BLaER1 treated with 17β-estradiol and CSF1 and Interleukin-3, amounts not matched to agents 10 nM and 100 nM (cell line): ENCODE results near the gene C2CD3.

Experiments used
- H3K27ac ChIP-seq, 11 experiments: shearing (Covaris generic); formaldehyde crosslinking; 2 replicates each; pipeline ENCODE4 v1.8.1; 2022
- H3K27me3 ChIP-seq, 11 experiments: shearing (Covaris generic); formaldehyde crosslinking; 2 replicates each; pipeline ENCODE4 v1.8.1; 2022
- H3K36me3 ChIP-seq, 11 experiments: shearing (Covaris generic); formaldehyde crosslinking; 2 replicates each; pipeline ENCODE4 v1.8.1; 2022
- H3K4me1 ChIP-seq, 10 experiments: shearing (Covaris generic); formaldehyde crosslinking; 2 replicates each; pipeline ENCODE4 v1.8.1; 2022
- H3K4me2 ChIP-seq, 11 experiments: shearing (Covaris generic); formaldehyde crosslinking; 2 replicates each; pipeline ENCODE4 v1.8.1; 2022
- H3K4me3 ChIP-seq, 10 experiments: shearing (Covaris generic); formaldehyde crosslinking; 2 replicates each; pipeline ENCODE4 v1.8.1; 2022
- H3K9ac ChIP-seq, 11 experiments: shearing (Covaris generic); formaldehyde crosslinking; 2 replicates each; pipeline ENCODE4 v1.8.1; 2022
- H3K9me3 ChIP-seq, 11 experiments: shearing (Covaris generic); formaldehyde crosslinking; replicated peaks in 1 of 11; 2 replicates each; pipeline ENCODE4 v1.8.1; 2022
- H4K20me1 ChIP-seq, 11 experiments: shearing (Covaris generic); formaldehyde crosslinking; 2 replicates each; pipeline ENCODE4 v1.8.1; 2022
- Cebpa-rat ChIP-seq, 11 experiments: shearing (Covaris generic); IDR thresholded peaks; 2 replicates each; pipeline ENCODE4 v1.8.1; 2022

Gene C2CD3

DNA sequence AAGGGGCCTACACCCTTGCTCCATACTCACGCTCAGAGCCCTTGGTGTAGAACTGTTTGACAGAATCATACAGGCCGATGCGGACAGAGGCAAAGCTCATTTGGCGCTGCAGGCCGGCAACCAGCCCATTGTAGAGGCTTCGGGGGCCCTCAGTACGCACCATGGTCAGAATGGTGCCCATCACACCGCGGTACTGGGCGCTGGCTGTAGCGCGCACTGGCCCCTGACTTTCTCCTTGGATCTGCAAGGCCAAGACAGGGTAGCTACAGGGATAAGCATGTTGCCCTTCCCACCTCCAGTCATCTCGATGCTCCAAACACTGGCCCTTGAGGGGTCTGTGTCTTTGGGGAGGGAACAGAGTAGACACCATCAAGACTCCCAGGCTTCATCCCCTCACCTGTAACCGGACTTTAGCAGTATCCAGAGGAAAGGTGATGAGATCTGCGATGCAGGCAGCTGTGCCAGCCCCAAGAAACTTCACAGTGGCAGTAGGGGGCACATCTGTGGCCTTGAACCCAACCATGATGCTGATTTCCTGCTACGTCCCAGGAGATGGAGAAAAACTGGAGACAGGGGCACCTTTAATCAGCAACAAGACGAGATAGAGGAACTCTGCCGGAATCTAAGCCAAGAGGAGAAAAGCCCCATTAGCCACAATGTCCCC is 192.8 kb downstream of the C2CD3 start:
- H3K4me1 ChIP-seq, result peaks cover 51 to 86% (median 71%) of the 10 kb centered on the region in 10 experiments
- peaks cover 60 to 90% (median 78%) of the 10 kb centered on the region in 11 experiments for H3K36me3 ChIP-seq
- peak overlapping the region in 7 of 11 experiments; percentile 88 to 98 (median 92); a peak in 8 of 22 replicates for H3K27ac ChIP-seq
- no peak for TF ChIP-seq Cebpa-rat (IDR thresholded peaks at IDR 0.05)
- H3K9me3 ChIP-seq, result no peaks in the 10 kb centered on the region
- no peaks in the 10 kb centered on the region for H3K27me3 ChIP-seq
- H3K4me2 ChIP-seq, result peak overlapping the region; percentile 91 to 100 (median 98); a peak in 8 of 22 replicates
- H3K9ac ChIP-seq, result peak overlapping the region in 2 of 11 experiments; percentile 96 to 97; a peak in 4 of 22 replicates
- peak overlapping the region in 2 of 10 experiments; percentile 96; a peak in 4 of 20 replicates for H3K4me3 ChIP-seq
- H4K20me1 ChIP-seq, result peaks cover 0 to 96% (median 24%) of the 10 kb centered on the region in 11 experiments; a peak in 13 of 22 replicates

GRCh38 chr11:73976451-73977151 is 194.2 kb downstream of the C2CD3 start:
- peak overlapping the region in 1 of 10 experiments; percentile 96; a peak in 1 of 20 replicates for H3K4me3 ChIP-seq
- H3K27ac ChIP-seq, result no peak overlapping the region
- H3K4me2 ChIP-seq, result peak overlapping the region in 4 of 11 experiments; percentile 28 to 100 (median 99); a peak in 7 of 22 replicates
- no peaks in the 10 kb centered on the region for H3K27me3 ChIP-seq
- peaks cover 0 to 100% (median 24%) of the 10 kb centered on the region in 11 experiments; a peak in 13 of 22 replicates for H4K20me1 ChIP-seq
- TF ChIP-seq Cebpa-rat (IDR thresholded peaks at IDR 0.05), result no peak
- H3K36me3 ChIP-seq, result peaks cover 64 to 91% (median 78%) of the 10 kb centered on the region in 11 experiments
- H3K9ac ChIP-seq, result peak overlapping the region in 1 of 11 experiments; percentile 96; a peak in 2 of 22 replicates
- H3K9me3 ChIP-seq, result no peaks in the 10 kb centered on the region
- H3K4me1 ChIP-seq, result peaks cover 49 to 91% (median 70%) of the 10 kb centered on the region in 10 experiments

DNA sequence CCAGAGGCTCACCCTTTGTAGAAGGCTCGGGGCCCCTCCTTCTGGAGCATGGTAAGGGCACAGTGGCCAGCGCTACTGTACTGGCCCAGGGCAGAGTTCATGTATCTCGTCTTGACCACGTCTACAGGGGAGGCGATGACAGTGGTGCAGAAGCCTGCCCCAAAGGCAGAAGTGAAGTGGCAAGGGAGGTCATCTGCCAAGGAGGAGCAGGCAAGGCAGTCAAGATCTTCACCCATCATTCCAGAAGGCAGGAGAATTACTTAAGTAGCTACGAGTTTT is 195.4 kb downstream of the C2CD3 start:
- peak overlapping the region in 2 of 11 experiments; percentile 47 to 57; a peak in 1 of 22 replicates for H3K9ac ChIP-seq
- H3K4me3 ChIP-seq, result no peak overlapping the region; a peak in 1 of 20 replicates
- H3K36me3 ChIP-seq, result peaks cover 62 to 80% (median 68%) of the 10 kb centered on the region in 11 experiments
- H3K27me3 ChIP-seq, result no peaks in the 10 kb centered on the region
- TF ChIP-seq Cebpa-rat (IDR thresholded peaks at IDR 0.05), result no peak
- peaks cover 37 to 82% (median 59%) of the 10 kb centered on the region in 10 experiments for H3K4me1 ChIP-seq
- peak overlapping the region in 9 of 11 experiments; percentile 19 to 100 (median 69); a peak in 14 of 22 replicates for H3K4me2 ChIP-seq
- H3K9me3 ChIP-seq, result no peaks in the 10 kb centered on the region
- H4K20me1 ChIP-seq, result peaks cover 0 to 100% (median 16%) of the 10 kb centered on the region in 11 experiments; a peak in 13 of 22 replicates
- H3K27ac ChIP-seq, result peak overlapping the region in 1 of 11 experiments; percentile 32; a peak in 1 of 22 replicates

DNA sequence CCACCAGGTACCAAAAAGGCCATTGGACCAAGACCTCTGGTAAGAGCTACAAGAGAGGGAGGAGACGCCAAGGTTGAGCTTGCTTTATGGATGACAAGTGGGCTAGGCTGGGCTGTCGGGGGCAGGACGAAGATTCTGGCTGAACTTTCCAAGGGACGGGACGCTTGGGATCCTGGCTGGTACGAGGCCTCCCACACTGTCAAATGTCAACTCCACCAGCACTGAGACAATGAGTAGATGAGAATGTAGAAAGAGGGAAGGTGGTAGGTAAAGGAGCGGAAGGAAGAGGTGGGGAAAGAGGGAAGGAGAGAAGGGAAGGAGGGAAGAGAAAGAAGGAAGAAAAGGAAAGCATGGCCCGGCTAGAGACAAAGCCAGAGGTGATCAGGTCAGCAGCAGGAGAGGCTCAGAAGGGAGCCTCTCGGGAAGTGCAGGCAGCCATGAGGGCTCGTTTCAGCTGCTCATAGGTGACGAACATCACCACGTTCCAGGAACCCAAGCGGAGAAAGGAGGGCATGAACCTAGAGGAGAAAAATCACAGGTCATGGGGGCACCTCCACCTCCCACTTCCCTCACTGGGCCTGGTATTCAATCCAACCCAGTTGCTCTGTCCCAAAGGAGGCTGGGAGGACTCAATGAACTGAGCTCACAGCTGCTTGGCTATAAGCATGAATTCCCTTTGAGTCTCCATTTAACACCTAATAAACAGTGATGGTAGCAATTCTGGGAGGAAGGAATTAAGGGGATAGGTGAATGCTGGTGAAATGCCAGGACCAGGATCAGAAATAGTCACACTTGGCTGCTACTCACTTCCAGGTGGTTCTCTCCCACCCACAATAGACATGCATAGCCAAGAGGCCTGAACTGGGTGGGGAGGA is 196.0 kb downstream of the C2CD3 start:
- H3K27me3 ChIP-seq, result no peaks in the 10 kb centered on the region
- peaks cover 0 to 95% (median 16%) of the 10 kb centered on the region in 11 experiments; a peak in 11 of 22 replicates for H4K20me1 ChIP-seq
- no peak for TF ChIP-seq Cebpa-rat (IDR thresholded peaks at IDR 0.05)
- peaks cover 58 to 79% (median 66%) of the 10 kb centered on the region in 11 experiments for H3K36me3 ChIP-seq
- peak overlapping the region in 7 of 11 experiments; percentile 25 to 42 (median 32); a peak in 9 of 22 replicates for H3K27ac ChIP-seq
- H3K4me2 ChIP-seq, result peak overlapping the region; percentile 36 to 100 (median 64)
- peaks cover 32 to 82% (median 53%) of the 10 kb centered on the region in 10 experiments for H3K4me1 ChIP-seq
- no peak overlapping the region; a peak in 1 of 20 replicates for H3K4me3 ChIP-seq
- peak overlapping the region in 2 of 11 experiments; percentile 47 to 57; a peak in 4 of 22 replicates for H3K9ac ChIP-seq
- no peaks in the 10 kb centered on the region for H3K9me3 ChIP-seq

GRCh38 chr11:73972620-73973449 is 198.0 kb downstream of the C2CD3 start:
- H3K36me3 ChIP-seq, result peaks cover 38 to 59% (median 49%) of the 10 kb centered on the region in 11 experiments
- peaks cover 0 to 75% (median 16%) of the 10 kb centered on the region in 11 experiments; a peak in 11 of 22 replicates for H4K20me1 ChIP-seq
- no peak for TF ChIP-seq Cebpa-rat (IDR thresholded peaks at IDR 0.05)
- H3K9ac ChIP-seq, result peak overlapping the region in 2 of 11 experiments; percentile 15 to 19; a peak in 2 of 22 replicates
- H3K4me2 ChIP-seq, result peak overlapping the region in 4 of 11 experiments; percentile 36 to 100 (median 88); a peak in 2 of 22 replicates
- peak overlapping the region in 6 of 11 experiments; percentile 1 to 37 (median 25); a peak in 6 of 22 replicates for H3K27ac ChIP-seq
- no peak overlapping the region for H3K4me3 ChIP-seq
- no peaks in the 10 kb centered on the region for H3K27me3 ChIP-seq
- no peaks in the 10 kb centered on the region for H3K9me3 ChIP-seq
- peaks cover 20 to 66% (median 34%) of the 10 kb centered on the region in 10 experiments for H3K4me1 ChIP-seq

GRCh38 chr11:73972187-73972586 is 198.6 kb downstream of the C2CD3 start:
- Histone ChIP-seq H3K4me1 (peaks cover 19 to 59% (median 34%) of the 10 kb centered on the region in 10 experiments), H3K27me3 (no peaks in the 10 kb centered on the region), H3K27ac (peak overlapping the region in 3 of 11 experiments; percentile 25 to 37 (median 35); a peak in 3 of 22 replicates), H3K9me3 (no peaks in the 10 kb centered on the region), H3K9ac (no peak overlapping the region), H3K36me3 (peaks cover 32 to 53% (median 42%) of the 10 kb centered on the region in 11 experiments), H4K20me1 (peaks cover 0 to 69% (median 16%) of the 10 kb centered on the region in 11 experiments; a peak in 11 of 22 replicates), H3K4me2 (no peak overlapping the region), H3K4me3 (no peak overlapping the region)
- TF ChIP-seq Cebpa-rat (IDR thresholded peaks at IDR 0.05), result no peak

DNA sequence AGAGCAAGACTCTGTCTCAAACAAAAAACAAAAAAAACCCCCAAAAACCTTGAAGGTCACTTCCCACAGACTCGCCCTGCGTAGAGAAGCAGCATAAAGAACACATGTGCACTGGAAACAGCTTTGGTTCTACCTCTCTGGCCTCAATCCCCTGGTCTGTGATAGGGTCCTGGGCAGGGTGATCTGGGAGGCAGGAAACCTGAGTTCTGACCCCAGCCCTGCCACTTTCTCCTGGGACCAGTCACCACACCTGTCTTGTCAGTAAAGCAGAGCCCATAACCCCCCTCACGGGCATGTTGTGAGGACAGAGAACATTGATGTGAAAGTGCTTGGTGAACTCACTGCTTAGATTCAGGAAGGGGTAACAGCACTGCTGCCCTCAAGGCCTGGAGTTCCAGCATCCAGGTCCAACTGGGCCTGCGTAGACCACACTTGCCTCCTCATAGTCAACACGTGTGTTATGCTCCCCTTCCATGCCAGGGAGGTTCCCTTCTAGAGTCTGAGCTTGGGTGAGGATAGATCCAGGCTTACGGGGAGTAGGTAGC is 199.6 kb downstream of the C2CD3 start:
- Histone ChIP-seq H3K4me3 (no peak overlapping the region), H3K27ac (peak overlapping the region in 1 of 11 experiments; percentile 31; a peak in 2 of 22 replicates), H3K9ac (no peak overlapping the region), H3K9me3 (no peaks in the 10 kb centered on the region), H3K27me3 (no peaks in the 10 kb centered on the region), H3K4me2 (no peak overlapping the region), H3K36me3 (peaks cover 22 to 43% (median 33%) of the 10 kb centered on the region in 11 experiments), H3K4me1 (peaks cover 19 to 50% (median 32%) of the 10 kb centered on the region in 10 experiments), H4K20me1 (peaks cover 0 to 59% (median 16%) of the 10 kb centered on the region in 11 experiments; a peak in 11 of 22 replicates)
- no peak for TF ChIP-seq Cebpa-rat (IDR thresholded peaks at IDR 0.05)
